GM12801 (cell line): ENCODE results near the gene SGCD.

Experiments used
- TF ChIP-seq, protein P1 (sequence below): IDR thresholded peaks from one replicate; pipeline ENCODE4 v1.5.1; 2011; ENCODE audit warnings: control low read depth; ENCODE audit not compliant: insufficient read length; ENCODE audit errors: extremely low read depth

SGCD gene

DNA sequence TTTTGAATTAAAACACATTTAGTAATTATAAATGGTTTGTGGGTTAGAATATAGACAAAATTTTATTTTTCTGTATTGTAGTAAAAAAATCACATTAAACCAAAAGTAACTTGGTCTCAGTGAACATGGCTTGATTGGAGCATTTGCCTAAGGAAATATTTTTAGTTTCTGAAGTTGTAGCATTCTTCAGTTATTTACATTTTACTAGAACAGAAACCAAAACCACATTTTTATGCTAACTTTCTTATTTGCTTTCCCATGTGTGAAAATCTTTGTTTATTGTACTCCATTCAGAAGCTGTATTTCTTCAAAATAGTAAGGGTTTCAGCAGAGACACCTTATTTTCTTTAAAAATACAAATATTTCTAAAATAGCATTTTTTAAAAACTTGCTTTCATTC, 129.9 kb downstream of the SGCD start:
- TF ChIP-seq, protein P1, sequence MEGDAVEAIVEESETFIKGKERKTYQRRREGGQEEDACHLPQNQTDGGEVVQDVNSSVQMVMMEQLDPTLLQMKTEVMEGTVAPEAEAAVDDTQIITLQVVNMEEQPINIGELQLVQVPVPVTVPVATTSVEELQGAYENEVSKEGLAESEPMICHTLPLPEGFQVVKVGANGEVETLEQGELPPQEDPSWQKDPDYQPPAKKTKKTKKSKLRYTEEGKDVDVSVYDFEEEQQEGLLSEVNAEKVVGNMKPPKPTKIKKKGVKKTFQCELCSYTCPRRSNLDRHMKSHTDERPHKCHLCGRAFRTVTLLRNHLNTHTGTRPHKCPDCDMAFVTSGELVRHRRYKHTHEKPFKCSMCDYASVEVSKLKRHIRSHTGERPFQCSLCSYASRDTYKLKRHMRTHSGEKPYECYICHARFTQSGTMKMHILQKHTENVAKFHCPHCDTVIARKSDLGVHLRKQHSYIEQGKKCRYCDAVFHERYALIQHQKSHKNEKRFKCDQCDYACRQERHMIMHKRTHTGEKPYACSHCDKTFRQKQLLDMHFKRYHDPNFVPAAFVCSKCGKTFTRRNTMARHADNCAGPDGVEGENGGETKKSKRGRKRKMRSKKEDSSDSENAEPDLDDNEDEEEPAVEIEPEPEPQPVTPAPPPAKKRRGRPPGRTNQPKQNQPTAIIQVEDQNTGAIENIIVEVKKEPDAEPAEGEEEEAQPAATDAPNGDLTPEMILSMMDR = no peak

DNA sequence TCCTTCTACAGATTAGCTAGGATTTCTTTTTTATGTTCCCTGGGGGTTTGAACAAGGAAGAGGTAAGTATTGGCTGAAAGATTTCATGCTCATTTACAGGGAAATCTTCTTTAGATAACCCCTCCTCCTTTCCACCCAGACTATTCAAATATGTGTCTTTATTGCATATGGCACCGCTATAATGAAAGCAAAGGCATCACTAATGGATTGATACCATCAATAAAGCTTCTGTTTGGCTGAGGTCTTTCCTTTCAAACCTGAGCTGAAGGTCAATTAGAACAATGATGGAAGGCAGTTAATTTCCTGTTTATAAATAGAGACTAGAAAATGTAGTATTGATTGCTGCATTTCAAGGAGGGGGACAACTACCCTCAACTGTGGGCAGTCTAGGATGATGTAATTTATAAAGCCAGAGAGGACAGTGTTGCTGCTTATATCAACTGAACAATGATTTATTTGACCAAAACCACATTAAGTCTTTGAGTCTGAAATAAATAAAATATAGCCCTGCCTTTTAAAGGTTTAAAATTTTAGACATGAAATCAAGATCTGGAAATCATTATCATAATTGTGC, 132.9 kb downstream of the SGCD start:
- TF ChIP-seq, protein P1 = no peak

DNA sequence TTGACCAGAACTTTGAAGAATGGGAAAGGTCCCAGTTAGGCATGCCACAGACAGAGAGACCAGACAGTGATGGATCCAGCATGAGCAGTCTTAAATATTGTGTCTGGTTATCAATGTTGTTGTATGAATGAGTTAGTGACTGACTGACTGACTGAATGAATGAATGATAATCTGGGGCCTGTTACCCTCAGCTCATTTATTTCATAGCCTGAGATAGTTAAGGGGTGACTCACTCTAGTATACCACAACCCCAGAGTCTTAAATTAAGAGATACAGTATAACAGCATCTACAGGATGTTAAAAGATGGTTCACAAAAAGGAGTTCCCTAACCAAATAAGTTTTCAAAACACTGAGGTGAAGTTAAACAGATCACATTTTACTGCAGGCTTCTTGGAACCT, 133.5 kb downstream of the SGCD start:
- TF ChIP-seq, protein P1 = no peak

DNA sequence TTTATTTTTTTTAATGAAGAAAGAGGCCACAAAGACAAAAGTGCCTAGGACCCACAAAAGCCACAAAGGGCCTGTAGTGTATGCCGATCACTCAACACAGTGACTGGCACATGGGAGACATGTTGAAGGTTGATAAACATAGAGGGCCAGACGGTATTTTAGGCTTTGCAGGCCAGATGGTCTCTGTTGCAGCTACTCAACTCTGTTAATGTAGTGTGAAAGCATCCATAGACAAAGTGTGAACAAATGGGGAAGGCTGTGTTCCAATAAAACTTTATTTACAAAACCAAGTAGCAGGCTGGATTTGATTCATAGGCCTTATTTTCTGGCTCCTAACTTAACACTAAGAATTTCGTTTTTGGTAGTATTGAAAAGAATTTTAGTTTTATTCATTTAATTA, 139.9 kb downstream of the SGCD start:
- TF ChIP-seq, protein P1 = no peak

DNA sequence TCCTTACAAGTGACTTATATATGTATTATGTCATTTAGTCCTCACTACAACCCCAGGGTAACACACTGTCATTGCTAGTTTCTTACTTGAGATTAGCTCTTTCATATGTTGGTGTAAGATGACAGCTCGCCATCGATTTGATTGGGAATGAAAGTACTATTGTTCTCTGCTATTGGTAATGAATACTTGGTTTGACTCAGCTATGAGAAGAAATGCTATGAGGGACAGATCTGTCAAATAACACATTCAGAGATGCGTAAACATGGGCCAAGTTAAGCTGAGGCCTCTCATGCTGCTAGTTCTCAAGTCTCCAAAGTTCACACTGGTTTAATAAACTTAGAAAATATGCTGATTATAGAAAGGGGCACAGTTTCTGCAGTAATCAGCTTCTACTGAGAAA, 142.7 kb downstream of the SGCD start:
- TF ChIP-seq, protein P1 = no peak

DNA sequence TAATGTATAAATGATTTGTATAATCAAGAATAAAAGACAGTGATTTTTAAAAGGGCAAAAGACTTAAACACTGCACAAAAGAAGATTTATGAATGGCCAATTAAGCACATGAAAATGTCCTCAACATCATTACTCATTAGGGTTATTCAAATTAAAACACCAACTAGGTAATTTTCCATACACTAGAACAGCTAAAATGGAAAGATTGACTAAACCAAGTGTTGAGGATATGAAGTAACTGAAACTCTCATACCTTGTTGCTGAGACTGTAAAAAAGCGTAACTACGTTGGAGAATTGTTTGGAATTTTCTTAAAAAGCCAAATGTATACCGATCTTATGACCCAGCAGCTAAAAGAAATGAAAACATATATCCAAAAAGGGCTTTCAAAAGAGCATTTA, 144.9 kb downstream of the SGCD start:
- TF ChIP-seq, protein P1 = no peak

DNA sequence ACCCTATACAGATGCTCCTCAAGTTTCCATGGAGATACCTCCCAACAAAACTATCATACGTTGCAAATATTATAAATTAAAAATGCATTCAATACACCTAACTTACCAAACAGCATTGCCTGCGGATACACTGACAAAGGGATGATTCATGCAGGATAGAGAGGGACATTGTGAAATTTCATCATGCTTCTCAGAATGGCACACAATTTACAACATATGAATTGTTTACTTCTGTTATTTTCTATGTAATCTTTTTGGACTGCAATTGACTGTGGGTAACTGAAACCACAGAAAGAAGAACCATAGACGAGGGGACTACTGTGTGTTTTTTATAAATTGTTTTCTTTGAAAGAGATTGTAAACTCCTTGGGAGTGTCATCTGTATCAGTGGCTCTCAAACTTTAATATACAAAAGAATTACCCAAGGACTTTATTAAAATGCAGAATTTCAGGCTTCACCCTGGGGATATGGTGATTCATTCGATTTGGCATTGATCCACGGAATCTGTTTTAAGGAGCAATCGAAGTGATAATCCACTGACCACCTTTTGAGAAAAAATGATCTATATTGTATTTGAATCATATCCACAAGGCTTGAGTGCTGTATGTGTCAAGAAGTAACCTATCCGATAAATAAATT, 146.4 kb downstream of the SGCD start:
- TF ChIP-seq, protein P1 = no peak

DNA sequence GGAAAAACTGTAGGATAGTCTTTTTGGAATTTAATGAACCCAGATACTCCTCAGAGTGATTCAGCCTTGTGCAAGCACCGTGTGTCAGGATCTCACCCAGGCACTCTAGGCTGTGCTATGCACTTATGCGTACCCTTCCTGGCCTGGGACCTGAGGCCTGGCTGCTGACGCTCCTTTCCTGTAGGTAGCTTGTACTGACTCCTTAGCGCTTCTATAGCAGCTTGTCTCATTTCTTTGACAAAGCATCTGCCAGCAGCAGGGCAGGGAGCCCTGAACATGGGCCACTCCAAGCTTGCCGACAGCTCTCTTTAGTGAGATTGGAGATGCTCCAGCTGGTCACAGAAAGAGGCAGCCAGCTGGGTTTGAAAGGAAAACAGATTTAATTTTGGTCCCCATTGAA, 147.3 kb downstream of the SGCD start:
- TF ChIP-seq, protein P1 = no peak
